Omental fat pad (tissue), 4 donors: Measurements from ENCODE around the gene ZNHIT6. TPM values are rescaled to one million over a fixed set of nuclear protein-coding genes. Genes with fewer than 3 reads are reported as not detected.
A peak's percentile ranks its signal among the peaks of the same experiment; 100 is the strongest.

Source experiments
- ATAC-seq: fragments of 150-250 bp; one replicate; pipeline ENCODE4 v1.9.1; 2016; ENCODE audit warnings: mild to moderate bottlenecking, moderate library complexity; ENCODE audit not compliant: low FRiP score
- DNase-seq: peaks from one replicate; pipeline ENCODE4 v3.0.0-alpha.2; 2019; ENCODE audit warnings: low spot score
- total RNA-seq, 4 donors: library from RNA; depleted of rRNA; stranded (reverse); fragments of >200 nt; gene quantifications; one replicate each; pipeline ENCODE4 v1.1.0, GENCODE V29; 2016
- TF ChIP-seq, protein P1 (sequence below), 3 donors: fragments of 450-650 bp; IDR thresholded peaks; one replicate each; pipeline ENCODE4 v1.5.1; 2016 to 2017; ENCODE audit warnings: antibody characterized with exemption in 3 of 3, mild to moderate bottlenecking in 3 of 3, moderate library complexity in 2 of 3

The ZNHIT6 gene
- 10 to 100 TPM in 3 of 4 donors, 1 to 10 TPM in 1; 9.6 to 20.5 (median 15.4) TPM for total RNA-seq

DNA sequence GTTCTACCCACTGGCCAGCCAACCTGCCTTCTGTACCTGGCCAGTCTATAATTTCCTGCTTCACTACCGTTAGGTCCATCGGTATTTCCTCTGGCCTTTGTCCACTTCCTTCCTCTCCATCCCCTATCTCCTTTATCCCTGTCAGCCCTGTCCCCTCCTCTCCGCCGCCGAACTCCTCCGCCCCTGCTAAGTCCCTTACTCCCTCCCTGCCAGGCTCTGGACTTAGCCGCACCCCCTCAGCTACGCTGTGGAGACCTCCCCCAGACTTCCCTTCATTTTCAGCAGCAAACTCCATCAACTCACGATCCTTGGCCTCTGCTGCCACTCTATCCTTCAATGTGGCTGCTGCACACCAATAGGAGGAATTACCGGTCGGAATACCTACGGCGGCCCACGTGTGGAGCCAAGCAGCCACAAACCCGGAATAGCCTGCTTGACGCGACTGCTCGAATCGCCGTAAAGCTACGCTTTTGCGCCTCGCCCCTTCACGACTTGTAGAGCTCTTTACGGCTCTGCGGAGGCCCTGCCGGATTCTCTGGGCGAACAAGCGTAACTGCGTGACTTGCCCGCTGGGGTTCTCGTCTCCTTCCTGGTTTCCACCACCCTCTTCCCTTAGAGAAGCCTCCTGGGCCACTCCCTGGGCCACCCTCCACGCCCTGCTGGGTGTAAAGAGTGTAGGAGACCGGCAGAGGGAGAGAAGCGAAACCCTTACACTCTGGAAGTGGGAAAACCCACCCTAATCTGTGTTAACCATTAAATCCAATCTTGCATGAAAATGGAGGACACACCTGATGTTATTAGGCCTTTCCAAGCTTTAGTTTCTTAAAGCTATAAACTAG is at the start of gene ZNHIT6:
TSS of gene ZNHIT6 (minus strand) at position 444 of the 839 bp plus-strand sequence. CDS start at position 295, 149 bp downstream.
- DNase-seq (peak; percentile 52), ATAC-seq (peak; percentile 96)
- TF ChIP-seq, protein P1, sequence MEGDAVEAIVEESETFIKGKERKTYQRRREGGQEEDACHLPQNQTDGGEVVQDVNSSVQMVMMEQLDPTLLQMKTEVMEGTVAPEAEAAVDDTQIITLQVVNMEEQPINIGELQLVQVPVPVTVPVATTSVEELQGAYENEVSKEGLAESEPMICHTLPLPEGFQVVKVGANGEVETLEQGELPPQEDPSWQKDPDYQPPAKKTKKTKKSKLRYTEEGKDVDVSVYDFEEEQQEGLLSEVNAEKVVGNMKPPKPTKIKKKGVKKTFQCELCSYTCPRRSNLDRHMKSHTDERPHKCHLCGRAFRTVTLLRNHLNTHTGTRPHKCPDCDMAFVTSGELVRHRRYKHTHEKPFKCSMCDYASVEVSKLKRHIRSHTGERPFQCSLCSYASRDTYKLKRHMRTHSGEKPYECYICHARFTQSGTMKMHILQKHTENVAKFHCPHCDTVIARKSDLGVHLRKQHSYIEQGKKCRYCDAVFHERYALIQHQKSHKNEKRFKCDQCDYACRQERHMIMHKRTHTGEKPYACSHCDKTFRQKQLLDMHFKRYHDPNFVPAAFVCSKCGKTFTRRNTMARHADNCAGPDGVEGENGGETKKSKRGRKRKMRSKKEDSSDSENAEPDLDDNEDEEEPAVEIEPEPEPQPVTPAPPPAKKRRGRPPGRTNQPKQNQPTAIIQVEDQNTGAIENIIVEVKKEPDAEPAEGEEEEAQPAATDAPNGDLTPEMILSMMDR (IDR thresholded peaks at IDR 0.05) = no peak

DNA sequence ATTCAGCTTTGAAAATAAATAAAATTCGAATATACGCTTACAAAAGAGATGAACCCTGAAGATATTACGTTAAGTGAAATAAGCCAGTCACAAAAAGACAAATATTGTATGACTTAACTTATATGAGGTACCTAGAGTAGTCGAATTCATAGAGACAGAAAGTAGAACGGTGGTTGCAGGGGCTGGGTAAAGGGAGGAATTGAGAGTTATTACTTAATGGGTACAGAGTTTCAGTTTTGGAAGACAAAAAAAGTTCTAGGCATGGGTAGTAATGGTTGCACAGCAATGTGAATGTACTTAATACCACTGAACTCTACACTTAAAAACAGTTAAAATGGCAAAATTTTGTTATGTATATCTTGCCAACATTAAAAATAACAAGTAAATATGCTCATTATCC is 48.6 kb upstream of the ZNHIT6 start:
- TF ChIP-seq, protein P1 (IDR thresholded peaks at IDR 0.05) = no peak
- no peak for ATAC-seq
- no peak for DNase-seq

- TF ChIP-seq, protein P1 (IDR thresholded peaks at IDR 0.05) = no peak
- ATAC-seq (no peak), DNase-seq (no peak)
Measured at GRCh38 chr1:85748120-85748519, 39.9 kb upstream of the ZNHIT6 start.

DNA sequence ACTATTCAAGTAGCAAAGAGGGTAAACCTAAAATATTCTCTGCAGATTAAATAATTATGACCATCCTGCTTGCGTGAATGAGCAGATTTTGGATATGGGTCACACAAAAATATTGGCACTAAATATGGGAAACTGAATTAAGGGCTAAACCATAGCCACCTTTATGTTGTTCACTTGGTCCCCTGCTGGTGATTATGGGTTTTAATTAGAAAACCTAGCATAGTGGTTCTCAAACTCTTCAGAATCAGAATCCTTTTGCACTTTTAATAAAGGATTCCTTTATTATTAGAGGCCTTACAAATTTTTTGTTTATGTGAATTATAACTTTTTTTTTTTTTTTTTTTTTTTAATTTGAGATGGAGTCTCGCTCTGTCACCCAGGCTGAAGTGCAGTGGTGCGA is 38.5 kb upstream of the ZNHIT6 start:
- ATAC-seq (no peak), DNase-seq (no peak)
- TF ChIP-seq, protein P1 (IDR thresholded peaks at IDR 0.05) = no peak

DNA sequence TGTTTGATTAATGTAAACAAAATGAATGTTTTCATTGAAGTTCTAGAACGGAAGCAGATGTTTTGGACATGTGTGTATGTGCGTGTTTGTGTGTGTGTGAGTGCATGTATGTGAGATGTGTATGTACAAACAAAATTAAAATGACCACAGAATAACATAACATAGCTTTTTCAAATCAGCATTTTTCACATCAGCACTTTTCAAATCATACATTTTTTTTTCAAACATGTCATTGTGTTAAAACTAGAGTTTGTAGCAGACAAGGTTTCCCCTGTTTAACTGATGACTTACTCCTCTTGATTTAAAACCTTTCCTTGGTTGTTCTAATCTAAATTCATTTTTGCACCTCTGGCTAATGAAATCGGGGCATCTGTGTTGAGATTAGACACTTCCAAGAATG is 35.6 kb upstream of the ZNHIT6 start:
- TF ChIP-seq, protein P1 (IDR thresholded peaks at IDR 0.05) = no peak
- ATAC-seq (no peak), DNase-seq (no peak)

DNA sequence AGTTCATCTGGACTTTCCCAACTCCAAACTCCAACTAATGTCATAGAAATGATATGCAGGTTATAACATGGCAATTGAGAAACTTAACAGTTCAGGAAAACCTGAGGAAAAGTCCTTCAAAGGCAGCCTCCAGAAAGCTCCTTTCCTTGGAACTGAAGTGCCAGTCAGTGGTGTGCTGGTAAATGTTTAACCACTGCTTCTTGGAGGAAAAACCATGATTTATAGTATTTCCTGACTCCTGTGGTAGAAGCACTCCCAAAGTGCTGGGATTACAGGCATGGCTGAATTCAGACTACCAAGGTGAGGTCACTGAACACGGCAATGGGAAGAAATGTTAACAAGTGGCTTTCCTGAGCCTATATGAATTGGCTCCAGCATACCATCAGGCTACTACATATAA is 26.7 kb upstream of the ZNHIT6 start:
- ATAC-seq (no peak), DNase-seq (no peak)
- TF ChIP-seq, protein P1 (IDR thresholded peaks at IDR 0.05) = no peak
